Fibroblast of lung (primary cell): ENCODE measurements around the gene FSD1. TPM values are rescaled to one million over a fixed set of nuclear protein-coding genes. Genes with fewer than 3 reads are reported as not detected.

Source experiments
- DNase-seq, 2 donors: peaks; one replicate each; pipeline versions ENCODE4 v3.0.0 to v3.0.0-alpha.2; 2010; ENCODE audit warnings: low read depth in 2 of 2
- H2AFZ ChIP-seq: 2 replicates; pipeline ENCODE4 v1.5.1; 2012; ENCODE audit warnings: low read length, control low read depth, inconsistent platforms
- H3K27ac ChIP-seq: 2 replicates; pipeline ENCODE4 v1.5.1; 2011; ENCODE audit warnings: low read length, control low read depth; ENCODE audit not compliant: insufficient read depth
- H3K27me3 ChIP-seq: 2 replicates; pipeline ENCODE4 v1.5.1; 2011; ENCODE audit warnings: mild to moderate bottlenecking, low read length; ENCODE audit not compliant: control insufficient read depth, insufficient read depth
- H3K36me3 ChIP-seq: 2 replicates; pipeline ENCODE4 v1.5.1; 2011; ENCODE audit warnings: low read length; ENCODE audit not compliant: control insufficient read depth, insufficient read depth
- H3K4me1 ChIP-seq: 2 replicates; pipeline ENCODE4 v1.5.1; 2011; ENCODE audit warnings: low read length; ENCODE audit not compliant: control insufficient read depth, insufficient read depth; ENCODE audit errors: extremely low read depth
- H3K4me2 ChIP-seq: 2 replicates; pipeline ENCODE4 v1.5.1; 2011; ENCODE audit warnings: low read length, control low read depth; ENCODE audit not compliant: insufficient read depth; ENCODE audit errors: extremely low read depth
- H3K4me3 ChIP-seq, 4 experiments: fragments of 200-600 bp in 1 of 4; sonication (generic) in 1 of 4; replicated peaks in 1 of 4; 2 replicates each; pipeline ENCODE4 v1.5.1; 2011 to 2016; ENCODE audit warnings: low read length in 4 of 4, low read depth in 3 of 4, mild to moderate bottlenecking in 3 of 4, control low read depth in 2 of 4, inconsistent platforms in 1 of 4, mixed read lengths in 1 of 4; ENCODE audit not compliant: insufficient read depth in 1 of 4; ENCODE audit errors: control extremely low read depth in 1 of 4
- H3K79me2 ChIP-seq: 2 replicates; pipeline ENCODE4 v1.5.1; 2012; ENCODE audit warnings: mild to moderate bottlenecking, low read length, inconsistent platforms; ENCODE audit not compliant: control insufficient read depth, insufficient read depth
- H3K9ac ChIP-seq: 2 replicates; pipeline ENCODE4 v1.5.1; 2011; ENCODE audit warnings: mild to moderate bottlenecking, low read length, control low read depth; ENCODE audit not compliant: insufficient read depth
- H3K9me3 ChIP-seq: 2 replicates; pipeline ENCODE4 v1.5.1; 2012; ENCODE audit warnings: low read depth, low read length; ENCODE audit not compliant: control insufficient read depth, insufficient read depth
- H4K20me1 ChIP-seq: 2 replicates; pipeline ENCODE4 v1.5.1; 2011; ENCODE audit warnings: low read length; ENCODE audit not compliant: control insufficient read depth, insufficient read depth; ENCODE audit errors: extremely low read depth
- EZH2 ChIP-seq: IDR thresholded peaks from 2 replicates; pipeline ENCODE4 v1.5.1; 2012; ENCODE audit warnings: low read length, control low read depth, mild to moderate bottlenecking; ENCODE audit errors: missing control alignments
- polyA plus RNA-seq, 2 donors: library from polyadenylated mRNA; depleted of rRNA in 1 of 2; stranded (reverse) in 1 of 2; unstranded in 1 of 2; fragments of >200 nt; gene quantifications; 2 replicates each; pipeline ENCODE4 v1.2.1, GENCODE V29; 2011 to 2012; ENCODE audit warnings: missing spikeins in 1 of 2
- total RNA-seq: library from RNA; depleted of rRNA; stranded (reverse); fragments of >200 nt; gene quantifications from 2 replicates; pipeline ENCODE4 v1.2.1, GENCODE V29; 2014
- TF ChIP-seq, protein P1 (sequence below), 2 donors: IDR thresholded peaks in 1 of 2; conservative IDR thresholded peaks in 1 of 2; 1 replicate in 1 of 2; 2 replicates in 1 of 2; pipeline ENCODE4 v1.5.1; 2011 to 2012; ENCODE audit warnings: low read length in 2 of 2, control low read depth in 1 of 2, inconsistent platforms in 1 of 2, low read depth in 1 of 2, mild to moderate bottlenecking in 1 of 2

FSD1 gene
- total and polyA plus RNA-seq, 2 donors (not counting 1 experiment from before 2014, with no cell fraction given), result 4.6 to 10.1 TPM

DNA sequence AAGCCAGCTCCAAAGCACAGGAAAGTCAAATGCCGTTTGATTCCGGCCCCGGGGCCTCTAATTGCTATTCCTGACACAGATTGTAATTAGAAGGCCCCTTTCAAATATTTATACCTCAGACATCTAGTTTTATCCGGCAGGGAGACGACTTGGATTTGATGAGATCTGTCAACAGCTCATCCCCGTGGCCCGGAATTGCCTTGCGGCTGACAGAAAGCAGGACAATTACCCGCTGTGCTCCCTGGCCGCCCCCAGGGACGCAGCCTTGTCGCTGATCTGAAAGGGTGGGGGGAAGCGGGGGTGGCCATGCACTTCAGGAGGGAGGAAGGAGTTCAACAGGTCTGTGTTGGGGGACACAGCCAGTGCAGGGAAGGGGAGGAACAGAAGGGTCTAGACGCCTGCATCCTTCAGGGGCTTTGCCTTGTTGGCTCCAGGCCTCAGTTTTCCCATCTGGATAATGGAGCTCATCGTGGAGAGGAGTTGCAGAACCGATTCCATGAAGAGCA is 27.2 kb upstream of the FSD1 start:
- no peak for DNase-seq
- H3K27ac ChIP-seq, result no peak overlapping the region
- H3K79me2 ChIP-seq, result no peaks in the 10 kb centered on the region
- no peak for TF ChIP-seq EZH2
- TF ChIP-seq, protein P1, sequence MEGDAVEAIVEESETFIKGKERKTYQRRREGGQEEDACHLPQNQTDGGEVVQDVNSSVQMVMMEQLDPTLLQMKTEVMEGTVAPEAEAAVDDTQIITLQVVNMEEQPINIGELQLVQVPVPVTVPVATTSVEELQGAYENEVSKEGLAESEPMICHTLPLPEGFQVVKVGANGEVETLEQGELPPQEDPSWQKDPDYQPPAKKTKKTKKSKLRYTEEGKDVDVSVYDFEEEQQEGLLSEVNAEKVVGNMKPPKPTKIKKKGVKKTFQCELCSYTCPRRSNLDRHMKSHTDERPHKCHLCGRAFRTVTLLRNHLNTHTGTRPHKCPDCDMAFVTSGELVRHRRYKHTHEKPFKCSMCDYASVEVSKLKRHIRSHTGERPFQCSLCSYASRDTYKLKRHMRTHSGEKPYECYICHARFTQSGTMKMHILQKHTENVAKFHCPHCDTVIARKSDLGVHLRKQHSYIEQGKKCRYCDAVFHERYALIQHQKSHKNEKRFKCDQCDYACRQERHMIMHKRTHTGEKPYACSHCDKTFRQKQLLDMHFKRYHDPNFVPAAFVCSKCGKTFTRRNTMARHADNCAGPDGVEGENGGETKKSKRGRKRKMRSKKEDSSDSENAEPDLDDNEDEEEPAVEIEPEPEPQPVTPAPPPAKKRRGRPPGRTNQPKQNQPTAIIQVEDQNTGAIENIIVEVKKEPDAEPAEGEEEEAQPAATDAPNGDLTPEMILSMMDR (conservative IDR thresholded peaks at IDR 0.05 in 1 of 2, IDR thresholded peaks at IDR 0.05 in 1 of 2; ENCODE audit: low read depth in 1 of 2, low read length in 2 of 2), result no peak
- no peak overlapping the region for H3K4me3 ChIP-seq
- no peaks in the 10 kb centered on the region for H3K4me1 ChIP-seq
- H3K27me3 ChIP-seq, result peaks cover 19% of the 10 kb centered on the region
- no peaks in the 10 kb centered on the region for H4K20me1 ChIP-seq
- H2AFZ ChIP-seq, result no peak overlapping the region
- no peaks in the 10 kb centered on the region for H3K36me3 ChIP-seq
- no peaks in the 10 kb centered on the region for H3K9me3 ChIP-seq
- no peak overlapping the region for H3K4me2 ChIP-seq
- no peak overlapping the region for H3K9ac ChIP-seq

DNA sequence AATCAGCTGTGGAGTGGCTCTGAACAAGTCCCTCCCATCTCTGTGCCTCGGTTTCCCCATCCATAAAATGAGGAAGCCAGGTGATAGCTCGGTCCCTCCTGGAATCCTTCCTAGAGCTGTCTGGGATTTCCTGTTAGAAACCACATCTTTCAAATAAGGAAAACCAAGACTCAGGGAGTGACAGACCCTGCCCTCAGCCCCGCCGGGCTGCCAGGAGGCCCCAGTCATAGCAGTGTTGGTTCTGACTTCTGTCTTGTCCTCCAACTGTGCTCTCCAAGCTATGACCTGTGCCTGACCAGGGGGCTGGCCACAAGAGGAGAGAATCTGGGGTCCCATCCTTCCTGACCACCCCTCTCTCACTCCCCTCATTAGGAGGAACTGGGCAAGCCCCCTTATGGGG is 26.4 kb upstream of the FSD1 start:
- DNase-seq, result no peak
- Histone ChIP-seq H3K9ac (no peak overlapping the region), H3K4me3 (no peak overlapping the region), H3K4me2 (no peak overlapping the region), H3K36me3 (no peaks in the 10 kb centered on the region), H3K27ac (no peak overlapping the region), H3K9me3 (no peaks in the 10 kb centered on the region), H3K4me1 (no peaks in the 10 kb centered on the region), H3K79me2 (no peaks in the 10 kb centered on the region), H3K27me3 (peaks cover 19% of the 10 kb centered on the region), H4K20me1 (no peaks in the 10 kb centered on the region), H2AFZ (no peak overlapping the region)
- TF ChIP-seq EZH2, result no peak
- TF ChIP-seq, protein P1 (conservative IDR thresholded peaks at IDR 0.05 in 1 of 2, IDR thresholded peaks at IDR 0.05 in 1 of 2; ENCODE audit: low read depth in 1 of 2, low read length in 2 of 2), result no peak

DNA sequence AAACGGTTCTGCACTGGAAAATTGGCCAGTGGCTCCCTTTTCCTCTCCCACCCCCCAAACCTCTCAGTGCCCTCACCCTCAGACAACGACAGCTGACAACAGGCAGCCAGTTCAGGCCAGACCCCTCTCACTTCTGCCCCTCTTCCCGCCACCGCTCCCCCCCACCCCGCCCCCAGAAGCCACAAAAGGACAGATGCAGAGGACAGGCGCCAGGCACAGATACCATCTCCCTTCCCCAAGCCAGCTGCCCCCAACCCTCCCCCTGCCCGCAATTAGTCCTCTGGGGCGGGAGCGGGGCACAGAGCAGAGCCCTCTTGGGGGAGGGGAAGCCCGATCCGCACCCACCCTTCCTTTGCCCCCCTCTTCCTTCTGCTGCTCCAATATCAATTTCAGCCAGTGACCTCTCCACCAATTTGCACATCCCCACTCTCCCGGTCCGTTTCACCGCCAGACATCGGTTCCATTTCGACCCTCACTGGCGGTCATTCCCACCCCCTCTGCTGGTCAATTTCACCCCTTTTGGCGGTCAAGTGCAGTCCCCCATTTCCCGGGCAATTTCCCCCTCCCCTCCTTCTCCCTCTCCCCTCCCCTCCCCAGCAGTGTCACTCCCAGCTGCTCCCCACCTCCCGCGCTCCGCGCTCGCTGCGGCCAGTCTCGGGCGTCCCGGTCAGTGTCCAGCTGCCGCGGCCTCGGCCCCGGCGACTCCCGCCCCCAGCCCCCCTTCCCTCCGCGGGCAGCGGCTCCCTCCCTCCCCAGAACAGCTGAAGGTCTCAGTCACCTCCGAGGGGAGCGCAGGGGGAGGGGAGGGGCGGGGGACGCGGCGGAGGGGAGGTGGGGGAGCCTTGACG is 25.8 kb upstream of the FSD1 start, which contains the start of gene SHD:
Gene SHD (plus strand): TSS at position 848 of the 848 bp plus-strand sequence. CDS start 798 bp downstream, outside the sequence.
- H3K9me3 ChIP-seq, result no peaks in the 10 kb centered on the region
- no peak within 1 kb of the TSS for H3K27ac ChIP-seq
- no peaks in the 10 kb centered on the region for H3K4me1 ChIP-seq
- TF ChIP-seq, protein P1 (conservative IDR thresholded peaks at IDR 0.05 in 1 of 2, IDR thresholded peaks at IDR 0.05 in 1 of 2; ENCODE audit: low read depth in 1 of 2, low read length in 2 of 2), result no peak
- TF ChIP-seq EZH2, result no peak
- no peak within 1 kb of the TSS for H3K9ac ChIP-seq
- no peak within 1 kb of the TSS for H2AFZ ChIP-seq
- no peaks in the 10 kb centered on the region for H3K79me2 ChIP-seq
- H3K36me3 ChIP-seq, result no peaks in the 10 kb centered on the region
- peaks cover 19% of the 10 kb centered on the region for H3K27me3 ChIP-seq
- DNase-seq, result no peak
- H4K20me1 ChIP-seq, result no peaks in the 10 kb centered on the region
- H3K4me3 ChIP-seq, result no peak within 1 kb of the TSS
- no peak within 1 kb of the TSS for H3K4me2 ChIP-seq
